HepG2 (cell line): Measurements from ENCODE around the gene SPI1. TPM values are rescaled to one million over a fixed set of nuclear protein-coding genes. Genes with fewer than 3 reads are reported as not detected.
A peak's percentile ranks its signal among the peaks of the same experiment; 100 is the strongest.

ENCODE experiments used
- ATAC-seq: fragments of 200-7000 bp; cut with Tn5 transposase; 3 replicates; pipeline ENCODE4 v1.9.1; 2020; ENCODE audit warnings: mild to moderate bottlenecking, moderate library complexity
- BruUV-seq: library from RNA; stranded (reverse); fragments of 400-500 nt; replicated peaks from 2 replicates; lab custom pipeline; 2021; lab: Mats Ljungman, UMichigan
- CTCF ChIA-PET: fragments of 300-600 bp; formaldehyde crosslinking; extraction: SDS; loops from one replicate; lab custom pipeline; 2021; ENCODE audit warnings: low total read pairs, inconsistent platforms, low intra/inter-chr PET ratio; lab: Yijun Ruan, JAX
- POLR2A ChIA-PET: fragments of 350-600 bp; sonication (Branson Sonifier 250); formaldehyde crosslinking; loops from one replicate; lab custom pipeline; 2020; ENCODE audit warnings: antibody characterized with exemption, inconsistent platforms; lab: Yijun Ruan, JAX
- DNase-seq: peaks from one replicate; pipeline ENCODE4 v3.0.0-alpha.2; 2015; ENCODE audit warnings: low spot score
- FAIRE-seq: peaks from 3 replicates; lab custom pipeline; 2011; peaks lifted over from hg19 to GRCh38; lab: Jason Lieb, UNC
- H2AFZ ChIP-seq: one replicate; pipeline ENCODE4 v1.6.1; 2011; ENCODE audit warnings: low read length, inconsistent platforms
- H3K27ac ChIP-seq: fragments of 300-600 bp; 3 replicates; pipeline ENCODE4 v1.8.0; 2011; ENCODE audit warnings: mixed run types, mild to moderate bottlenecking, mixed read lengths, low read length, inconsistent platforms; ENCODE audit not compliant: insufficient read depth; ENCODE audit errors: extremely low read length
- H3K27me3 ChIP-seq, 2 experiments: fragments of 200-600 bp in 1 of 2; 2 replicates in 1 of 2; 3 replicates in 1 of 2; pipeline versions ENCODE4 v1.6.0 to v1.8.0; 2011; ENCODE audit warnings: low read length in 2 of 2, mild to moderate bottlenecking in 2 of 2, moderate library complexity in 2 of 2, inconsistent platforms in 1 of 2; ENCODE audit not compliant: insufficient read depth in 2 of 2, control insufficient read depth in 1 of 2
- H3K36me3 ChIP-seq, 2 experiments: fragments of 200-600 bp in 1 of 2; replicated peaks in 1 of 2; 2 replicates in 1 of 2; 3 replicates in 1 of 2; pipeline versions ENCODE4 v1.5.1 to v1.8.0; 2011; ENCODE audit warnings: low read length in 2 of 2, inconsistent platforms in 1 of 2; ENCODE audit not compliant: insufficient read depth in 2 of 2, control insufficient read depth in 1 of 2
- H3K4me1 ChIP-seq: 2 replicates; pipeline ENCODE4 v1.5.1; 2012; ENCODE audit warnings: low read length, inconsistent platforms; ENCODE audit not compliant: insufficient read depth
- H3K4me2 ChIP-seq: 2 replicates; pipeline ENCODE4 v1.6.0; 2011; ENCODE audit warnings: low read depth, low read length, inconsistent platforms
- H3K4me3 ChIP-seq, 3 experiments: fragments of 200-600 bp in 1 of 3; sonication (generic), shearing (Covaris generic) in 1 of 3; replicated peaks in 1 of 3; 2 replicates each; pipeline ENCODE4 v1.5.1; 2011 to 2016; ENCODE audit warnings: low read length in 3 of 3, inconsistent platforms in 2 of 3, low read depth in 2 of 3, mild to moderate bottlenecking in 2 of 3, control low read depth in 1 of 3, mixed read lengths in 1 of 3; ENCODE audit not compliant: insufficient read depth in 1 of 3
- H3K79me2 ChIP-seq: one replicate; pipeline ENCODE4 v1.6.1; 2011; ENCODE audit warnings: low read length, inconsistent platforms; ENCODE audit not compliant: insufficient read depth
- H3K9ac ChIP-seq: 2 replicates; pipeline ENCODE4 v1.6.0; 2011; ENCODE audit warnings: mild to moderate bottlenecking, low read depth, low read length, inconsistent platforms; ENCODE audit not compliant: insufficient read depth
- H3K9me3 ChIP-seq: 2 replicates; pipeline ENCODE4 v1.5.1; 2012; ENCODE audit warnings: mild to moderate bottlenecking, low read length
- H4K20me1 ChIP-seq: 2 replicates; pipeline ENCODE4 v1.6.0; 2011; ENCODE audit warnings: inconsistent platforms, mild to moderate bottlenecking, low read length, moderate library complexity; ENCODE audit not compliant: insufficient read depth
- AGO1 ChIP-seq: fragments of 200-400 bp; formaldehyde crosslinking; IDR thresholded peaks from 2 replicates; pipeline ENCODE4 v1.6.1; 2017; ENCODE audit warnings: mild to moderate bottlenecking, low read depth, low read length, moderate library complexity; ENCODE audit not compliant: poor library complexity, severe bottlenecking
- ATF2 ChIP-seq: sonication (generic); formaldehyde crosslinking; IDR thresholded peaks from 2 replicates; pipeline ENCODE4 v1.4.0; 2020; ENCODE audit warnings: missing genetic modification reagents
- ESRRA ChIP-seq: sonication (generic); formaldehyde crosslinking; IDR thresholded peaks from 2 replicates; pipeline ENCODE4 v1.5.1; 2020; ENCODE audit warnings: mild to moderate bottlenecking, low read depth, missing genetic modification reagents
- HNRNPH1 ChIP-seq: fragments of 200-400 bp; formaldehyde crosslinking; optimal IDR thresholded peaks from 2 replicates; pipeline ENCODE3; 2017; ENCODE audit warnings: mild to moderate bottlenecking, low read depth, low read length
- HNRNPL ChIP-seq: fragments of 200-400 bp; formaldehyde crosslinking; IDR thresholded peaks from 2 replicates; pipeline ENCODE4 v1.6.1; 2017; ENCODE audit warnings: mild to moderate bottlenecking, low read depth, low read length
- JUND ChIP-seq: sonication (generic); formaldehyde crosslinking; IDR thresholded peaks from 2 replicates; pipeline ENCODE4 v1.8.0; 2022; ENCODE audit warnings: mild to moderate bottlenecking, missing genetic modification reagents
- MZF1 ChIP-seq: sonication (generic); formaldehyde crosslinking; IDR thresholded peaks from 2 replicates; pipeline ENCODE4 v1.8.1; 2023; ENCODE audit warnings: mild to moderate bottlenecking, missing genetic modification reagents, borderline replicate concordance
- ONECUT2 ChIP-seq: sonication (generic); formaldehyde crosslinking; IDR thresholded peaks from 2 replicates; pipeline ENCODE4 v1.4.0; 2020; ENCODE audit warnings: missing genetic modification reagents
- RBM22 ChIP-seq: fragments of 200-400 bp; formaldehyde crosslinking; optimal IDR thresholded peaks from 2 replicates; pipeline ENCODE3; 2017; ENCODE audit warnings: mild to moderate bottlenecking, low read length, moderate library complexity
- TFDP2 ChIP-seq: sonication (generic); formaldehyde crosslinking; IDR thresholded peaks from 2 replicates; pipeline ENCODE4 v1.4.0; 2020; ENCODE audit warnings: missing genetic modification reagents
- THAP8 ChIP-seq: sonication (generic); formaldehyde crosslinking; IDR thresholded peaks from 2 replicates; pipeline ENCODE4 v1.5.1; 2020; ENCODE audit warnings: missing genetic modification reagents, mild to moderate bottlenecking, borderline replicate concordance
- ZBTB34 ChIP-seq: sonication (generic); formaldehyde crosslinking; IDR thresholded peaks from 2 replicates; pipeline ENCODE4 v1.8.0; 2022; ENCODE audit warnings: mild to moderate bottlenecking, missing genetic modification reagents
- ZFY ChIP-seq: sonication (generic); formaldehyde crosslinking; IDR thresholded peaks from 2 replicates; pipeline ENCODE4 v1.4.0; 2020; ENCODE audit warnings: missing genetic modification reagents
- ZNF362 ChIP-seq: sonication (generic); formaldehyde crosslinking; IDR thresholded peaks from 2 replicates; pipeline ENCODE4 v1.4.0; 2020; ENCODE audit warnings: missing genetic modification reagents, mild to moderate bottlenecking, borderline replicate concordance
- ZNF460 ChIP-seq: sonication (generic); formaldehyde crosslinking; IDR thresholded peaks from 2 replicates; pipeline ENCODE4 v1.5.1; 2020; ENCODE audit warnings: missing genetic modification reagents, mild to moderate bottlenecking, borderline replicate concordance
- WGBS: methylation state at CpG from one replicate; pipeline ENCODE4 v1.1.6; 2017; ENCODE audit warnings: low lambda C conversion rate; 5-methylcytosine and 5-hydroxymethylcytosine counted together
- in situ Hi-C: cut with HindIII; loops from 2 replicates; pipeline ENCODE4 v1.10.0; 2017; ENCODE audit warnings: low pct_unique_long_range_greater_than_20kb; ENCODE audit not compliant: extremely low pct_ligation_motif_present
- intact Hi-C: fragments of 100-400 bp; cut with micrococcal nuclease; formaldehyde crosslinking; loops from one replicate; pipeline ENCODE4 v1.10.0; 2022; ENCODE audit not compliant: unreplicated experiment
- polyA plus RNA-seq, 8 experiments: library from polyadenylated mRNA; depleted of rRNA in 3 of 8; stranded (reverse) in 7 of 8; unstranded in 1 of 8; fragments of >200 nt; fragmentation: Illumina TruSeq in 4 of 8; extraction: Trizol in 4 of 8; gene quantifications; 2 replicates each; pipeline versions ENCODE4 v1.2.1 to v1.2.3, GENCODE V29; 2011 to 2016; ENCODE audit warnings: low read depth in 4 of 8, missing spikeins in 1 of 8, mixed read lengths in 1 of 8; ENCODE audit not compliant: insufficient read depth in 1 of 8
- total RNA-seq, 5 experiments: library from RNA; depleted of rRNA; stranded (reverse); fragments of >200 nt; fragmentation: Illumina TruSeq; extraction: Trizol; gene quantifications; 2 replicates each; pipeline ENCODE4 v1.2.3, GENCODE V29; 2016; ENCODE audit warnings: low read depth in 1 of 5

The SPI1 gene
- total and polyA plus RNA-seq, 2 of the 13 experiments (the other 11 are each of a cell fraction or from before 2014, with no cell fraction given) = not detected

GRCh38 chr11:47355283-47356128 is 22.8 kb downstream of the SPI1 start:
- DNase-seq (peak; percentile 86), FAIRE-seq (peak; percentile 83), ATAC-seq (peak; percentile 87)
- in situ Hi-C loops (no loop called here), intact Hi-C loops (loop anchor here (1.0 to 5.0 kb wide), 4 partner anchors 87 to 257 kb away; no protein-coding TSS in a partner anchor)
- Histone ChIP-seq H3K79me2 (no peaks in the 10 kb centered on the region), H3K4me3 (peak overlapping the region; percentile 54 to 72 (median 66)), H4K20me1 (no peaks in the 10 kb centered on the region), H3K9ac (0 out of 2 replicates have a peak overlapping the region, but pooled peaks have one; percentile 29), H3K4me1 (peaks cover 64% of the 10 kb centered on the region), H3K36me3 (no peaks in the 10 kb centered on the region), H2AFZ (peak overlapping the region; percentile 15), H3K27me3 (peaks cover 6 to 31% of the 10 kb centered on the region in 2 experiments; a peak in 3 of 5 replicates), H3K27ac (no peak overlapping the region), H3K9me3 (no peaks in the 10 kb centered on the region), H3K4me2 (peak overlapping the region; percentile 84)
- ChIA-PET POLR2A (no interaction called here), CTCF (interaction anchor here (0.6 to 2.3 kb wide), 7 partner anchors 25 to 466 kb away, joined by 3 to 20 read pairs (median 9); partner anchors contain the start of genes ARFGAP2 and NR1H3)
- BruUV-seq = no TSS peak
- 28% methylated on average over 23 of the region's 47 CpGs for WGBS
- TF ChIP-seq HNRNPH1 (no peak), TFDP2 (CRISPR knock-in tag) (no peak; the same call in 1 of the 2 replicates), ZNF460 (CRISPR knock-in tag) (no peak), ATF2 (CRISPR knock-in tag) (peak; percentile 61; the same call in 1 of the 2 replicates), MZF1 (CRISPR knock-in tag) (no peak), ZFY (CRISPR knock-in tag) (peak; percentile 73; the same call in 1 of the 2 replicates), JUND (no peak), THAP8 (CRISPR knock-in tag) (no peak), ESRRA (peak; percentile 97), RBM22 (no peak), AGO1 (no peak), HNRNPL (peak; percentile 57; the same call in 1 of the 2 replicates), ZBTB34 (CRISPR knock-in tag) (no peak), ONECUT2 (no peak), ZNF362 (CRISPR knock-in tag) (peak; percentile 47; the same call in 1 of the 2 replicates)
